Effector memory CD8-positive, alpha-beta T cell (primary cell): ENCODE data around the gene AMY1A.
"Not testable (repeated sequence)": the region's sequence is repeated elsewhere in the genome, so short reads cannot be mapped to it uniquely, and the experiment has no call there.

Experiments
- ATAC-seq: fragments of 150-1000 bp; cut with Tn5 transposase; replicated peaks from 2 replicates; pipeline ENCODE4 v1.10.0; 2021; ENCODE audit warnings: mild to moderate bottlenecking, moderate library complexity
- DNase-seq, 3 experiments: peaks; one replicate each; pipeline ENCODE4 v3.0.0; 2021
- H3K27ac Mint-ChIP-seq, 2 donors: one replicate each; pipeline ENCODE4 v1.8.0; 2022; ENCODE audit warnings: mild to moderate bottlenecking in 2 of 2, mixed read lengths in 2 of 2, moderate library complexity in 2 of 2
- H3K27me3 Mint-ChIP-seq, 2 donors: one replicate each; pipeline ENCODE4 v1.8.0; 2022; ENCODE audit warnings: mixed read lengths in 2 of 2
- H3K36me3 Mint-ChIP-seq: one replicate; pipeline ENCODE4 v1.8.0; 2022; ENCODE audit warnings: mild to moderate bottlenecking, moderate library complexity, mixed read lengths; ENCODE audit not compliant: insufficient read depth
- H3K4me1 Mint-ChIP-seq, 2 donors: one replicate each; pipeline ENCODE4 v1.8.0; 2022; ENCODE audit warnings: low read depth in 2 of 2, mixed read lengths in 2 of 2
- H3K4me3 Mint-ChIP-seq, 2 donors: one replicate each; pipeline ENCODE4 v1.8.0; 2022; ENCODE audit warnings: mild to moderate bottlenecking in 2 of 2, mixed read lengths in 2 of 2, moderate library complexity in 2 of 2
- H3K9me3 Mint-ChIP-seq, 2 donors: one replicate each; pipeline ENCODE4 v1.8.0; 2022; ENCODE audit warnings: mixed read lengths in 2 of 2

Gene AMY1A

DNA sequence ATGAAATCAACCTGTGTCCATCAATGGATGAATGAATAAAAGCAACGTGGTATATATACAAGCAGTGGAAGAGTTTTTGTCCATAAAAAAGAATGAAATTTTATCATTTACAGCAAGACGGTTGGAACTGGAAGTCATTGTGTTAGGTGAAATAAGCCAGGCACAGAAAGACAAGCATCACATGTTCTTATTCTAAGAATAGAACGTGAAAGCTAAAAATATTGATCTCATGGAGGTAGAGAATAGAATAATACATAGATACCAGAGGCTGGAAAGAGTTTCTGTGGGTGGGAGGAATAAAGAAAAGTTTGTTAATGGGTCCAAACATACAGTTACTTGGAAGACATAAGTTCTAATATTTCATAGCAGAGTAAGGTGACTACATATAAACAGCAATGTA, 54.8 kb downstream of the AMY1A start:
- H3K27me3 Mint-ChIP-seq, DNase-seq, H3K36me3 Mint-ChIP-seq, H3K9me3 Mint-ChIP-seq, H3K4me1 Mint-ChIP-seq, H3K4me3 Mint-ChIP-seq, H3K27ac Mint-ChIP-seq, ATAC-seq: not testable (repeated sequence)
